Measurements from ENCODE around the gene ENTREP1. TPM values are rescaled to one million over a fixed set of nuclear protein-coding genes. Genes with fewer than 3 reads are reported as not detected.
A peak's percentile ranks its signal among the peaks of the same experiment; 100 is the strongest.

ENTREP1 gene
- total RNA-seq, 1 donor from 2014 or later, result 1.8 TPM

DNA sequence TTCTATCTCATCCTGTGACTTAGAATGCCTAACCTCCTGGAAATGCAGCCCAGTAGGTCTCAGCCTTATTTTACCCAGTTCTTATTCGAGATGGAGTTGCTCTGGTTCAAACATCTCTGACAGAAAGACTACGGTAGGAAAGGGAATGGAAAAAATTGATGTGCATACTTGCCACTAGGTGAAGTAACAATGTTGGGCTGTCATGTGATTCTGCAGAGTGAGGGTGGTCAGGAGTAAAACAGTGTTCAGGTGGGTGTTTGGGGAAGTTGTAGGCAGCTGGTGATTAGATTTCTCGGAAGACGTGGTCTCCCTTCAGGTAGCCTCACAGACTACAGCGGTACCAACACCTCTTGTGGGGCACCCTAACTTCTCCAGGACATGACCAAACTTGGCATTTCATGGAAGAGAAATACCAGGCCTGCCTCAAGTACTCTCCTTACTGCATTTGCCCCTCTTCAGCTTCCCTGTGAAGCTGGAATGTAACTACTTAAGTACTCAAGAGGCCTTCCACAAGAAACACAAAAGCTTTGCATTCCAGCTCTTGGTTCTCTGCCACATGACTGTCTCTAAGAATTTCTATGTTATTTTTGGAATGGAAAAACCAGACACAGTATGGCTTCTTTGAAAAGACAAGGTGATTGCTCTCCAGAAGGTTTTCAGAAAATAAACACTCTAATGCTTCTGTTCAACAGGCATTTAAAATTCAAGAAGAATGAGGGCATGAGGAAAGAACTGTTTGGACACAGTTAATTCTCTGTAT lies 17.4 kb upstream of the ENTREP1 start:
- no peaks in the 10 kb centered on the region for H3K36me3 ChIP-seq
- no peak overlapping the region for H3K4me3 Mint-ChIP-seq
- H3K4me1 Mint-ChIP-seq, result peaks cover 16% of the 10 kb centered on the region
- peak overlapping the region; percentile 58 for H3K27ac ChIP-seq
- no peaks in the 10 kb centered on the region for H3K9me3 ChIP-seq (ENCODE audit: low read depth)
- H3K4me2 ChIP-seq, result peak overlapping the region; percentile 35
- peak; percentile 79 for DNase-seq (ENCODE audit: low spot score)
- no peaks in the 10 kb centered on the region for H4K20me1 ChIP-seq (ENCODE audit: low read depth)
- H3K4me1 ChIP-seq, result peaks cover 14% of the 10 kb centered on the region
- TF ChIP-seq EZH2 (IDR thresholded peaks at IDR 0.05) (no peak), CTCF (IDR thresholded peaks at IDR 0.05) (no peak), EZH2phosphoT487 (IDR thresholded peaks at IDR 0.05) (no peak)
- no peaks in the 10 kb centered on the region for H3K79me2 ChIP-seq (ENCODE audit: low read depth)
- H2AFZ ChIP-seq (replicated peaks), result peak overlapping the region; percentile 23
- H3K4me3 ChIP-seq, result no peak overlapping the region
- no peak overlapping the region for H3K9ac ChIP-seq
- no peaks in the 10 kb centered on the region for H3K27me3 ChIP-seq
- peaks cover 2% of the 10 kb centered on the region for H3K36me3 Mint-ChIP-seq
- H3F3A ChIP-seq (ENCODE audit: low read depth), result peaks cover 14% of the 10 kb centered on the region
- H3K27me3 Mint-ChIP-seq (ENCODE audit: insufficient read depth, low read depth), result peaks cover 2% of the 10 kb centered on the region
- H3K27ac Mint-ChIP-seq, result peak overlapping the region; percentile 59
- peaks cover 15% of the 10 kb centered on the region for H3K9me3 Mint-ChIP-seq

DNA sequence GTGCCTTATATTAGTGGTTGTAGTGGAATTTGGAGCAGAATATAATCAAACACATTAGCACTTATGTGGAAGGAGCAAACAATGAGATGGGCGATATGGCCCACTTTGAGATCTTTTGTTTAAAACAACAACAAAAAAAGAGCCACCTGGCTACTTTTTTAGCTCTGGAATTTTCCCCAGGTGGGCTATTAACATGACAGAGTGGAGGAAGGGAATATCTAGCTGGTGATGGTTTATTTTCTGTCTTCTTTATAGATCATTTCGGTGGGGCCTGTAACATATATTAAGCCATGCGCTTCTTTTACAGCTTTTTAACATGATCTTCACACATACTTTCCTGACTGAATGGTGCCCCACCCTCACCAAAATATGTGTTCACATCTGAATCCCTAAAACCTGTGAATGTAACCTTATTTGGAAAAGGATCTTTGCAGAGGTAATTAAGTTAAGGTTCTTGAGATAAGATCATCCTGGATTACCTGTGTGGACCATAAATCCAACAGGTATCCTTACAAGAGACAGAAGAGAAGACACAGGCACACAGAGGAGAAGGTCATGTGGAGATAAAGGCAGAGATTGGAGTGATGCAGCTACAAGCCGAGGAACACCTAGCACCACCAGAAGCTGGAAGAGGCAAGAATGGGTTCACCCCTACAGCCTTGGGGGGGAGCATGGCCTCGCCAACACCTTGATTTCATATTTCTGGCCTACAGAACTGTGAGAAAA lies 16.6 kb upstream of the ENTREP1 start:
- Histone ChIP-seq H3K4me1 (peaks cover 14% of the 10 kb centered on the region), H3K9ac (no peak overlapping the region), H3K79me2 (ENCODE audit: low read depth) (no peaks in the 10 kb centered on the region), H3K27me3 (no peaks in the 10 kb centered on the region), H3K4me2 (peak overlapping the region; percentile 35), H3K9me3 (ENCODE audit: low read depth) (no peaks in the 10 kb centered on the region), H3F3A (ENCODE audit: low read depth) (peaks cover 14% of the 10 kb centered on the region), H3K36me3 (no peaks in the 10 kb centered on the region), H4K20me1 (ENCODE audit: low read depth) (no peaks in the 10 kb centered on the region), H3K27ac (peak overlapping the region; percentile 58), H2AFZ (replicated peaks) (peak overlapping the region; percentile 23), H3K4me3 (no peak overlapping the region)
- DNase-seq (ENCODE audit: low spot score), result no peak
- Mint-ChIP-seq H3K4me3 (no peak overlapping the region), H3K4me1 (peaks cover 16% of the 10 kb centered on the region), H3K9me3 (peaks cover 20% of the 10 kb centered on the region), H3K27me3 (ENCODE audit: insufficient read depth, low read depth) (peaks cover 2% of the 10 kb centered on the region), H3K36me3 (peaks cover 3% of the 10 kb centered on the region), H3K27ac (peak overlapping the region; percentile 59)
- no peak for TF ChIP-seq EZH2 (IDR thresholded peaks at IDR 0.05)
- TF ChIP-seq CTCF (IDR thresholded peaks at IDR 0.05), result no peak
- no peak for TF ChIP-seq EZH2phosphoT487 (IDR thresholded peaks at IDR 0.05)

DNA sequence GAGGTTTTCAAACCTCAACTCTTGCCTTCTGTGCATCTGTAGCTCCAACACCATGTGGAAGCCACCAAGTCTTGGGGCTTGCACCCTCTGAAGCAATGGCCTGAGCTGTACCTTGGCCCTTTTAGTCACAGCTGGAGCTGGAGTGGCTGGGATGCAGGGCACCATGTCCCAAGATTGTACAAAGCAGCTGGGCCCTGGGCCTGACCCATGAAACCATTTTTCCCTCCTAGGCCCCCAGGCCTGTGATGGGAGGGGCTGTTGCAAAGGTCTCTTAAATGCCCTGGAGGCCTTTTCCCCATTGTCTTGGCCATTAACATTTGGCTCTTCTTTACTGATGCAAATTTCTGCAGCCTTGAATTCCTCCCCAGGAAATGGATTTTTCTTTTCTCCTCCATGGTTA lies 11.8 kb upstream of the ENTREP1 start:
- peaks cover 6% of the 10 kb centered on the region for H3K27me3 Mint-ChIP-seq (ENCODE audit: insufficient read depth, low read depth)
- TF ChIP-seq EZH2 (IDR thresholded peaks at IDR 0.05) (no peak), CTCF (IDR thresholded peaks at IDR 0.05) (no peak), EZH2phosphoT487 (IDR thresholded peaks at IDR 0.05) (no peak)
- peaks cover 30% of the 10 kb centered on the region for H3K9me3 Mint-ChIP-seq
- no peak overlapping the region for H3K4me3 Mint-ChIP-seq
- DNase-seq (ENCODE audit: low spot score), result no peak
- Histone ChIP-seq H3K27ac (no peak overlapping the region), H2AFZ (replicated peaks) (no peak overlapping the region), H3K9ac (no peak overlapping the region), H4K20me1 (ENCODE audit: low read depth) (no peaks in the 10 kb centered on the region), H3F3A (ENCODE audit: low read depth) (peaks cover 3% of the 10 kb centered on the region), H3K9me3 (ENCODE audit: low read depth) (no peaks in the 10 kb centered on the region), H3K27me3 (no peaks in the 10 kb centered on the region), H3K4me1 (peaks cover 4% of the 10 kb centered on the region), H3K4me3 (no peak overlapping the region), H3K79me2 (ENCODE audit: low read depth) (no peaks in the 10 kb centered on the region), H3K4me2 (no peak overlapping the region), H3K36me3 (no peaks in the 10 kb centered on the region)
- H3K27ac Mint-ChIP-seq, result no peak overlapping the region
- peaks cover 7% of the 10 kb centered on the region for H3K36me3 Mint-ChIP-seq
- H3K4me1 Mint-ChIP-seq, result peaks cover 4% of the 10 kb centered on the region

All from neural progenitor cell (in vitro differentiated cells).